Left ventricle myocardium superior (tissue), 1 donor: ENCODE measurements around the gene IP6K3. TPM values are rescaled to one million over a fixed set of nuclear protein-coding genes. Genes with fewer than 3 reads are reported as not detected.

Source experiments
- ATAC-seq: fragments of 200-7000 bp; cut with Tn5 transposase; one replicate; pipeline ENCODE4 v1.9.1; 2020; ENCODE audit warnings: mild to moderate bottlenecking, moderate library complexity
- DNase-seq: peaks from one replicate; pipeline ENCODE4 v3.0.0-alpha.2; 2020
- intact Hi-C: fragments of 100-400 bp; cut with micrococcal nuclease; formaldehyde crosslinking; loops from one replicate; pipeline ENCODE4 v1.11.0; 2022
- total RNA-seq: library from RNA; stranded (reverse); fragmentation: NEBNext Ultra II Directional; extraction: Animal tissue kit (Norgen Biotek cat#: 25700); gene quantifications from one replicate; pipeline ENCODE4 v1.2.1, GENCODE V29; 2021
- donor health status: DM: no; HTN: yes; CAD: no; lungs with severe emphysema.

Gene IP6K3
- total RNA-seq, 1 donor from 2014 or later: 47.5 TPM

- intact Hi-C loops: no loop called here
- ATAC-seq (no peak), DNase-seq (peak; percentile 13)
Measured at GRCh38 chr6:33686225-33686924, 60.3 kb downstream of the IP6K3 start.

GRCh38 chr6:33685411-33686224 lies 61.1 kb downstream of the IP6K3 start:
- DNase-seq: peak; percentile 23
- ATAC-seq: no peak
- intact Hi-C loops: no loop called here

- intact Hi-C loops: no loop called here
- no peak for ATAC-seq
- DNase-seq: no peak
Measured at GRCh38 chr6:33684983-33685382, 61.7 kb downstream of the IP6K3 start.

GRCh38 chr6:33684428-33684896 lies 62.2 kb downstream of the IP6K3 start:
- intact Hi-C loops: no loop called here
- ATAC-seq (no peak), DNase-seq (peak; percentile 10)

- ATAC-seq (no peak), DNase-seq (no peak)
- intact Hi-C loops: no loop called here
Measured at GRCh38 chr6:33683576-33684427, 62.9 kb downstream of the IP6K3 start.

GRCh38 chr6:33683051-33683571 lies 63.6 kb downstream of the IP6K3 start:
- intact Hi-C loops: no loop called here
- ATAC-seq (no peak), DNase-seq (no peak)

GRCh38 chr6:33682341-33682740 lies 64.4 kb downstream of the IP6K3 start:
- no peak for ATAC-seq

GRCh38 chr6:33679761-33680160 lies 66.9 kb downstream of the IP6K3 start:
- intact Hi-C loops: no loop called here
- DNase-seq: no peak
- ATAC-seq: no peak

More at GRCh38 chr6:33682341-33682740, 64.4 kb downstream of the IP6K3 start:
- intact Hi-C loops: no loop called here
- DNase-seq: no peak

GRCh38 chr6:33678932-33679490 lies 67.7 kb downstream of the IP6K3 start:
- ATAC-seq: no peak
- DNase-seq: no peak
- intact Hi-C loops: no loop called here

GRCh38 chr6:33678233-33678931 lies 68.3 kb downstream of the IP6K3 start:
- ATAC-seq (no peak), DNase-seq (no peak)
- intact Hi-C loops: no loop called here

- intact Hi-C loops: no loop called here
Measured at GRCh38 chr6:33677689-33678088, 69.0 kb downstream of the IP6K3 start.

GRCh38 chr6:33677143-33677660 lies 69.5 kb downstream of the IP6K3 start:
- ATAC-seq (no peak), DNase-seq (no peak)
- intact Hi-C loops: no loop called here

More at GRCh38 chr6:33677689-33678088, 69.0 kb downstream of the IP6K3 start:
- DNase-seq (no peak), ATAC-seq (no peak)

GRCh38 chr6:33676416-33677142 lies 70.1 kb downstream of the IP6K3 start:
- intact Hi-C loops: no loop called here
- ATAC-seq (no peak), DNase-seq (no peak)

GRCh38 chr6:33675968-33676367 lies 70.7 kb downstream of the IP6K3 start:
- ATAC-seq: no peak
- DNase-seq: no peak
- intact Hi-C loops: no loop called here

GRCh38 chr6:33673851-33674250 lies 72.9 kb downstream of the IP6K3 start:
- DNase-seq (no peak), ATAC-seq (no peak)
- intact Hi-C loops: no loop called here

GRCh38 chr6:33672808-33673207 lies 73.9 kb downstream of the IP6K3 start:
- intact Hi-C loops: no loop called here
- ATAC-seq (peak; percentile 98), DNase-seq (peak; percentile 92)

- intact Hi-C loops: no loop called here
- no peak for DNase-seq
- no peak for ATAC-seq
Measured at GRCh38 chr6:33671744-33672072, 75.0 kb downstream of the IP6K3 start.
